Lower lobe of right lung (tissue), 2 donors: ENCODE data around the gene PCDHAC2. TPM values are rescaled to one million over a fixed set of nuclear protein-coding genes. Genes with fewer than 3 reads are reported as not detected.

Experiments
- ATAC-seq, 2 donors: fragments of 200-7000 bp; cut with Tn5 transposase; one replicate each; pipeline ENCODE4 v1.9.1; 2020 to 2022; ENCODE audit warnings: mild to moderate bottlenecking in 2 of 2, moderate library complexity in 2 of 2
- DNase-seq: peaks from one replicate; pipeline ENCODE4 v3.0.0-alpha.2; 2020
- H3K27ac ChIP-seq: fragments of 200-600 bp; one replicate; pipeline ENCODE4 v1.8.0; 2022
- H3K27me3 ChIP-seq: fragments of 200-600 bp; one replicate; pipeline ENCODE4 v1.8.0; 2022; ENCODE audit warnings: low read depth
- H3K36me3 ChIP-seq: fragments of 200-600 bp; one replicate; pipeline ENCODE4 v1.8.0; 2022; ENCODE audit warnings: mild to moderate bottlenecking
- H3K4me1 ChIP-seq: fragments of 200-600 bp; one replicate; pipeline ENCODE4 v1.8.0; 2022
- H3K4me3 ChIP-seq: fragments of 200-600 bp; one replicate; pipeline ENCODE4 v1.8.0; 2022; ENCODE audit warnings: mild to moderate bottlenecking
- H3K9me3 ChIP-seq: fragments of 200-600 bp; one replicate; pipeline ENCODE4 v1.8.0; 2022
- intact Hi-C: fragments of 100-400 bp; cut with DNase I; formaldehyde crosslinking; loops from one replicate; pipeline ENCODE4 v1.11.0; 2022
- long read RNA-seq: library from polyadenylated mRNA; unstranded; transcript quantifications from one replicate; pipeline ENCODE4 v2.0.0, GENCODE V29; 2021
- total RNA-seq: library from RNA; stranded (reverse); fragmentation: NEBNext Ultra II Directional; extraction: Animal tissue kit (Norgen Biotek cat#: 25700); gene quantifications from one replicate; pipeline ENCODE4 v1.2.1, GENCODE V29; 2021
- TF ChIP-seq, protein P1 (sequence below): fragments of 200-600 bp; IDR thresholded peaks from one replicate; pipeline ENCODE4 v1.8.0; 2022; ENCODE audit warnings: antibody characterized with exemption, mild to moderate bottlenecking
- donor health status: DM: no; HTN: yes; CAD: no; lungs with severe emphysema.

Gene PCDHAC2, protein sequence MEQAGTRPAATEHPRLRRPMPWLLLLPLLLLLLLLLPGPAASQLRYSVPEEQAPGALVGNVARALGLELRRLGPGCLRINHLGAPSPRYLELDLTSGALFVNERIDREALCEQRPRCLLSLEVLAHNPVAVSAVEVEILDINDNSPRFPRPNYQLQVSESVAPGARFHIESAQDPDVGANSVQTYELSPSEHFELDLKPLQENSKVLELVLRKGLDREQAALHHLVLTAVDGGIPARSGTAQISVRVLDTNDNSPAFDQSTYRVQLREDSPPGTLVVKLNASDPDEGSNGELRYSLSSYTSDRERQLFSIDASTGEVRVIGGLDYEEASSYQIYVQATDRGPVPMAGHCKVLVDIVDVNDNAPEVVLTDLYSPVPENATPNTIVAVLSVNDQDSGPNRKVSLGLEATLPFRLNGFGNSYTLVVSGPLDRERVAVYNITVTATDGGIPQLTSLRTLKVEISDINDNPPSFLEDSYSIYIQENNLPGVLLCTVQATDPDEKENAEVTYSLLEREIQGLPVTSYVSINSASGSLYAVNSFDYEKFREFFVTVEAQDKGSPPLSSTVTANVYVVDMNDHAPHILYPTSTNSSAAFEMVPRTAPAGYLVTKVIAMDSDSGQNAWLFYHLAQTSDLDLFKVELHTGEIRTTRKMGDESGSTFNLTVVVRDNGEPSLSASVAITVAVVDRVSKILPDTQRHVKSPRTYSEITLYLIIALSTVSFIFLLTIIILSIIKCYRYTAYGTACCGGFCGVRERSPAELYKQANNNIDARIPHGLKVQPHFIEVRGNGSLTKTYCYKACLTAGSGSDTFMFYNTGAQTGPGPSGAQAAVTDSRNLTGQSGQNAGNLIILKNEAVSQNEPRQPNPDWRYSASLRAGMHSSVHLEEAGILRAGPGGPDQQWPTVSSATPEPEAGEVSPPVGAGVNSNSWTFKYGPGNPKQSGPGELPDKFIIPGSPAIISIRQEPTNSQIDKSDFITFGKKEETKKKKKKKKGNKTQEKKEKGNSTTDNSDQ
- 5.8 TPM for total RNA-seq
- long read RNA-seq, full-length matches to known transcripts: 9 of 13 reads
- long read RNA-seq, partial matches to known transcripts: 2 of 13 reads
- long read RNA-seq, other reads (novel, unspliced or antisense): 2 of 13 reads

DNA sequence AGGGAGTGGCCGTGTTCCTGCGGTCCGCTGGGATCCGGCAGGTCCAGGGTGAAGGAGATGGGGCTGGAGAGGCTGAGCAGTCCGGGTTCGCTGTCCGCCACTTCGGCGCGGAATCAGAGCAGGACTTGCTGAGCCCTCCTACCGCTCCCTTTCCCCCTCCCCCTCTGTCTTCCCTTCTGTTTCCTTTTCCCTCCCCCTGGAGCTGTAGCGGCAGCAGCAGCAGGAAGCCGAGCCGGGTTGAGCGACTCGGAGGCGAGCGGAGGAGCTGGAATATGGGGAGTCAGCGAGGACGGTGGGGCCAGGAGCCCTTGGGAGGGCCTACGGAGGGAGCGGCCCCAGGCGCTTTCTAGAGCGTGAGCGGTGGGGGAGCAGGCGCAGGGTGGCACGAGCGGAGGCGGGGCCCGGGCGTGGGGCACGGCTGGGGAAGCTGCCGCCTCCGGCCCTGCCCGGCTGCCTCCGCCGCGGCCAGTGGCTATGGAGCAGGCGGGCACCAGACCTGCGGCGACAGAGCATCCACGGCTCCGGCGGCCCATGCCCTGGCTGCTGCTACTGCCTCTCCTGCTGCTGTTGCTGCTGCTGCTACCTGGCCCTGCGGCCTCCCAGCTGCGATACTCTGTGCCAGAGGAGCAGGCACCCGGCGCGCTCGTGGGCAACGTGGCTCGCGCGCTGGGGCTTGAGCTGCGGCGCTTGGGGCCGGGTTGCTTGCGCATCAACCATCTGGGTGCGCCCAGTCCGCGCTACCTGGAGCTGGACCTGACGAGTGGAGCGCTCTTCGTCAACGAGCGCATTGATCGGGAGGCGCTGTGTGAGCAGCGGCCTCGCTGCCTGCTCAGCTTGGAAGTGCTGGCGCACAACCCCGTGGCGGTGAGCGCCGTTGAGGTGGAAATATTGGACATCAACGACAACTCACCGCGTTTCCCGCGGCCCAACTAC is at the start of gene PCDHAC2:
PCDHAC2 (plus strand) TSS at position 184 of the 933 bp plus-strand sequence; CDS start at position 475, 291 bp downstream.
- Histone ChIP-seq H3K4me1 (peaks cover 15% of the 10 kb centered on the region), H3K9me3 (no peaks in the 10 kb centered on the region), H3K27me3 (peaks cover 23% of the 10 kb centered on the region), H3K36me3 (no peaks in the 10 kb centered on the region), H3K27ac (peak within 1 kb of the TSS; percentile 76), H3K4me3 (peak within 1 kb of the TSS; percentile 62)
- ATAC-seq (peak; percentile 91 to 95), DNase-seq (peak; percentile 70)
- intact Hi-C loops: no loop called here
- TF ChIP-seq, protein P1, sequence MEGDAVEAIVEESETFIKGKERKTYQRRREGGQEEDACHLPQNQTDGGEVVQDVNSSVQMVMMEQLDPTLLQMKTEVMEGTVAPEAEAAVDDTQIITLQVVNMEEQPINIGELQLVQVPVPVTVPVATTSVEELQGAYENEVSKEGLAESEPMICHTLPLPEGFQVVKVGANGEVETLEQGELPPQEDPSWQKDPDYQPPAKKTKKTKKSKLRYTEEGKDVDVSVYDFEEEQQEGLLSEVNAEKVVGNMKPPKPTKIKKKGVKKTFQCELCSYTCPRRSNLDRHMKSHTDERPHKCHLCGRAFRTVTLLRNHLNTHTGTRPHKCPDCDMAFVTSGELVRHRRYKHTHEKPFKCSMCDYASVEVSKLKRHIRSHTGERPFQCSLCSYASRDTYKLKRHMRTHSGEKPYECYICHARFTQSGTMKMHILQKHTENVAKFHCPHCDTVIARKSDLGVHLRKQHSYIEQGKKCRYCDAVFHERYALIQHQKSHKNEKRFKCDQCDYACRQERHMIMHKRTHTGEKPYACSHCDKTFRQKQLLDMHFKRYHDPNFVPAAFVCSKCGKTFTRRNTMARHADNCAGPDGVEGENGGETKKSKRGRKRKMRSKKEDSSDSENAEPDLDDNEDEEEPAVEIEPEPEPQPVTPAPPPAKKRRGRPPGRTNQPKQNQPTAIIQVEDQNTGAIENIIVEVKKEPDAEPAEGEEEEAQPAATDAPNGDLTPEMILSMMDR: no peak

DNA sequence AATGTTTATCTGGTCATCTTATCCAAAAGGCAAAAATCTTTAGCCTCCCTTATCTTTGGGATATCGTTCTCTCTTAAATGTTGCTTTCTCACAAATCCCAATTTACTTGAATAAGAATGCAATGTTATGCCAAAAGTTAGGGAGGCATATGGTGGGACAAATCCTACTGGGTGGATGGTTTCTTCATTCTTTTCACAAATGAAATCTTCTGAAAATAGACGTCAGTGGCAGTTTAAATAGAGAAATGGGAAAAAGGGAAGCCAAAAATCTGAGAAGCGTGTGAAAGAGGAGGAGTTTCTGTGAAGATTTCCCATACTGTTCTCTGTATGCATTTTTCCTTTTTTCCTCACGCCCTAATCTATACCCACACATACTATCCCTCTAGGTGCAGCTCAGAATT is 42.7 kb upstream of the PCDHAC2 start:
- Histone ChIP-seq H3K36me3 (no peaks in the 10 kb centered on the region), H3K27me3 (peaks cover 17% of the 10 kb centered on the region), H3K4me1 (peaks cover 9% of the 10 kb centered on the region), H3K27ac (no peak overlapping the region), H3K4me3 (no peak overlapping the region), H3K9me3 (no peaks in the 10 kb centered on the region)
- TF ChIP-seq, protein P1: no peak
- ATAC-seq (no peak), DNase-seq (no peak)
- intact Hi-C loops: no loop called here

DNA sequence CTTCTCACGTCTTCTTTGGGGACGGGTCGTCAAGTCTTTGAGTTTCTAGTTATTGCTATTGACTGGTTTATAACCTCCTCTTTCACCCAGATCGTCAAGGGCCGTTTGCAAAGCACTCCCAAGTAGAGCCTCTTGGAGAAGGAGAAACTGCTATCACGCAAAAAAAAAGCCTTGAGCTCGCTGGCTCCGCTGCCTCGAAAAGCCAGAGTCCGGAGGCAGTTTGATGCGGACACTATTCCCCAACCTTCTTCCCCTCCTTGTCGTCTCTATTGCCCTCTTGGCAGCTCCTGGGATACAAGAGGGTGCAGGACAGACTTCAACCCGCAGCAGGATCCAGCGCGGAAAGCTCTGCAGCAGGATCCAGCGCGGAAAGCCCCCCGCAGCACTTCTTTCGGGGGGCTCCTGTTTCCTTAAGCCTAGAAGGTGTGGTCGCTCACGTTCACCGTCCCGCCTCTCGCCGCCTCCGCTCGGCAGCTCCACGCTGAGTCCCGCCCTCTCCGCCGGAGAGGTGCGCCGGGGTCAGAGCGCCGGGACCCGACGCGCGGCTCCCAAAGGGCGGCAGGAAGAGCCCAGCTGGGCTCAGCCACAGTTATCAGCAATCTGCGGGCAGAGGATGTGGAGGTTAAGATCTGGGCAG is 40.4 kb upstream of the PCDHAC2 start, which contains the start of gene PCDHAC1:
PCDHAC1 (plus strand) TSS at position 494 of the 637 bp plus-strand sequence. CDS start 594 bp downstream, outside the sequence.
- Histone ChIP-seq H3K27ac (peak within 1 kb of the TSS; percentile 48), H3K36me3 (no peaks in the 10 kb centered on the region), H3K9me3 (no peaks in the 10 kb centered on the region), H3K4me3 (peak within 1 kb of the TSS; percentile 58), H3K27me3 (peaks cover 17% of the 10 kb centered on the region), H3K4me1 (peaks cover 9% of the 10 kb centered on the region)
- intact Hi-C loops: no loop called here
- peak; percentile 86 to 91 for ATAC-seq
- peak; percentile 57 for DNase-seq
- TF ChIP-seq, protein P1: no peak

GRCh38 chr5:140926443-140927227 is 39.6 kb upstream of the PCDHAC2 start:
- no peaks in the 10 kb centered on the region for H3K36me3 ChIP-seq
- H3K27ac ChIP-seq: peak overlapping the region; percentile 48
- H3K27me3 ChIP-seq: peaks cover 17% of the 10 kb centered on the region
- ATAC-seq (peak; percentile 98), DNase-seq (peak; percentile 90)
- peak overlapping the region; percentile 58 for H3K4me3 ChIP-seq
- intact Hi-C loops: no loop called here
- TF ChIP-seq, protein P1: peak; percentile 86
- peaks cover 9% of the 10 kb centered on the region for H3K4me1 ChIP-seq
- H3K9me3 ChIP-seq: no peaks in the 10 kb centered on the region
